H1 (cell line): ENCODE results near the gene FOXN4. TPM values are rescaled to one million over a fixed set of nuclear protein-coding genes. Genes with fewer than 3 reads are reported as not detected.

Experiments used
- ATF2 ChIP-seq: IDR thresholded peaks from 2 replicates; pipeline ENCODE4 v1.6.1; 2012; ENCODE audit warnings: low read length, inconsistent platforms
- HDAC2 ChIP-seq, 2 experiments: fragments of 300-600 bp in 1 of 2; sonication (generic) in 1 of 2; IDR thresholded peaks; 2 replicates each; pipeline ENCODE4 v1.6.1; 2011 to 2012; ENCODE audit warnings: low read depth in 2 of 2, low read length in 2 of 2, mild to moderate bottlenecking in 2 of 2, moderate library complexity in 2 of 2, borderline replicate concordance in 1 of 2, inconsistent platforms in 1 of 2
- PHF8 ChIP-seq: fragments of 200-600 bp; sonication (generic); conservative IDR thresholded peaks from 2 replicates; pipeline ENCODE4 v1.7.1; 2012; ENCODE audit warnings: low read depth, mild to moderate bottlenecking, inconsistent platforms, low read length, moderate library complexity
- polyA plus RNA-seq, 7 experiments: library from polyadenylated mRNA; depleted of rRNA in 3 of 7; stranded (reverse) in 5 of 7; unstranded in 2 of 7; fragments of >200 nt in 5 of 7; fragments of 200-250 nt in 2 of 7; gene quantifications; 1 replicate in 5 of 7; 2 replicates in 1 of 7; 4 replicates in 1 of 7; pipeline versions ENCODE4 v1.2.1 to v1.2.3, GENCODE V29; 2011 to 2013; ENCODE audit warnings: missing spikeins in 2 of 7, mixed read lengths in 2 of 7
- total RNA-seq: library from RNA; stranded (reverse); fragmentation: NEBNext Ultra II Directional; extraction: Animal tissue kit (Norgen Biotek cat#: 25700); gene quantifications from 2 replicates; pipeline ENCODE4 v1.2.1, GENCODE V29; 2021

The FOXN4 gene
- total and polyA plus RNA-seq, 2 of the 8 experiments (the other 6 are each of a cell fraction or from before 2014, with no cell fraction given) = 0.26 to 0.29 TPM

GRCh38 chr12:109293106-109293505, 16.0 kb downstream of the FOXN4 start (continued):
- TF ChIP-seq ATF2 (no peak), PHF8 (no peak), HDAC2 (IDR thresholded peaks at IDR 0.05; ENCODE audit: borderline replicate concordance in 1 of 2, low read depth in 2 of 2, low read length in 2 of 2) (no peak)
